ENCODE measurements around the gene AGBL1.

DNA sequence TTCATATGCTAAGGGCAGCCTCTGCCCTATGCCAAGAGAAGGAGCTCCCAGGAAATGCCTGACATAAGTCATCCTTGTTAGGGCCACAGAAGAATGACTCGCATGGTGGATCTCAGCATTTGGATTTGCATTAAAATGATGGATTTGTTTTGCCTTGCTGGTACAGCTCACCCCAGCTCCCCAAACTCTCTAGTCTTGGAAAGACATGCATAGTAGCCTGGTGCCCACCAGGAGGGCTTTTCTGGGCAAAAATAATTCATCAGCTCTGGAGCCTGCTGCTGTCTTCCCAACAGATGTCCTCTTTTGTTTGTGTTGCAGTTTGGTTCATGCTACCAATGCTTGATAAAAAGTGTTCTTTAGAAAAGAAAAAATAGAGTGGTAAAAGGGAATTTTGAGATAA, 833.0 kb downstream of the AGBL1 start:
- TF ChIP-seq POLR2AphosphoS5 (IDR thresholded peaks at IDR 0.05; ENCODE audit: low read depth, low read length) (no peak), REST (IDR thresholded peaks at IDR 0.05; ENCODE audit: insufficient read depth in 1 of 2, low read depth in 2 of 2, low read length in 2 of 2) (no peak), TAF1 (IDR thresholded peaks at IDR 0.05; ENCODE audit: borderline replicate concordance, insufficient read depth, low read length) (no peak), FOXP2 (optimal IDR thresholded peaks at IDR 0.05; ENCODE audit: borderline replicate concordance, extremely low read depth, extremely low read length, insufficient read depth) (no peak), SIN3A (IDR thresholded peaks at IDR 0.05; ENCODE audit: borderline replicate concordance, insufficient read depth, low read length) (no peak)

Data from PFSK-1 (cell line).